HFF-Myc (cell line): ENCODE measurements around the gene SNCG.

Experiments
- DNase-seq: peaks from one replicate; pipeline ENCODE4 v3.0.0-alpha.2; 2011; ENCODE audit warnings: low read depth; ENCODE audit errors: extremely low read depth
- H3K4me3 ChIP-seq: replicated peaks from 2 replicates; pipeline ENCODE4 v1.5.1; 2011; ENCODE audit warnings: low read depth, mild to moderate bottlenecking, control low read depth, low read length
- CTCF ChIP-seq: IDR thresholded peaks from 2 replicates; pipeline ENCODE4 v1.5.1; 2012; ENCODE audit warnings: mild to moderate bottlenecking, low read depth, low read length, control low read depth; ENCODE audit errors: missing control alignments

Gene SNCG

GRCh38 chr10:86957471-86958115, 806 bp upstream of the SNCG start, which contains the start of gene MMRN2:
TSS of gene MMRN2 (minus strand) at chr10:86957615. CDS start at chr10:86957541, 74 bp downstream.
- no peak for DNase-seq
- TF ChIP-seq CTCF: no peak

GRCh38 chr10:86958901-86959736, 720 bp downstream of the SNCG start:
- no peak for TF ChIP-seq CTCF
- no peak for DNase-seq
- H3K4me3 ChIP-seq: no peak overlapping the region

More at GRCh38 chr10:86957471-86958115, 806 bp upstream of the SNCG start, which contains the start of gene MMRN2:
- H3K4me3 ChIP-seq: no peak within 1 kb of the TSS

- TF ChIP-seq CTCF: no peak
- DNase-seq: no peak
- H3K4me3 ChIP-seq: no peak overlapping the region
Measured at GRCh38 chr10:86959737-86960002, 1.3 kb downstream of the SNCG start.

- peak; percentile 99 for TF ChIP-seq CTCF
- H3K4me3 ChIP-seq: no peak overlapping the region
- no peak for DNase-seq
Measured at GRCh38 chr10:86960003-86960862, 1.8 kb downstream of the SNCG start.

- H3K4me3 ChIP-seq: no peak overlapping the region
- no peak for TF ChIP-seq CTCF
- DNase-seq: no peak
Measured at GRCh38 chr10:86960863-86961434, 2.5 kb downstream of the SNCG start.

GRCh38 chr10:86961481-86962091, 3.2 kb downstream of the SNCG start:
- no peak for TF ChIP-seq CTCF
- no peak overlapping the region for H3K4me3 ChIP-seq
- DNase-seq: no peak
